GM18520 (cell line): ENCODE data around the gene VPS13D.
"Not testable (repeated sequence)": the region's sequence is repeated elsewhere in the genome, so short reads cannot be mapped to it uniquely, and the experiment has no call there.

Experiments
- ATAC-seq: cut with Tn5 transposase; IDR thresholded peaks from one replicate; pipeline ENCODE4 v1.9.1; 2021; ENCODE audit not compliant: unreplicated experiment

VPS13D gene

GRCh38 chr1:12530462-12531178 is 300.8 kb downstream of the VPS13D start:
- ATAC-seq, result no peak

GRCh38 chr1:12531179-12531499 is 301.3 kb downstream of the VPS13D start:
- ATAC-seq, result no peak

GRCh38 chr1:12532405-12533315 is 302.8 kb downstream of the VPS13D start:
- no peak for ATAC-seq

GRCh38 chr1:12536023-12536639 is 306.3 kb downstream of the VPS13D start:
- ATAC-seq, result no peak

GRCh38 chr1:12537294-12537693 is 307.5 kb downstream of the VPS13D start:
- ATAC-seq, result no peak

GRCh38 chr1:12537906-12538461 is 308.2 kb downstream of the VPS13D start:
- no peak for ATAC-seq

GRCh38 chr1:12538536-12538935 is 308.7 kb downstream of the VPS13D start:
- ATAC-seq, result not testable (repeated sequence)

GRCh38 chr1:12539320-12539704 is 309.5 kb downstream of the VPS13D start:
- ATAC-seq, result no peak

GRCh38 chr1:12539705-12540579 is 310.1 kb downstream of the VPS13D start:
- ATAC-seq, result no peak

- no peak for ATAC-seq
Observed at GRCh38 chr1:12540580-12541273, 310.9 kb downstream of the VPS13D start.

- no peak for ATAC-seq
Observed at GRCh38 chr1:12541274-12542137, 311.7 kb downstream of the VPS13D start.

GRCh38 chr1:12542138-12542465 is 312.3 kb downstream of the VPS13D start:
- ATAC-seq, result no peak

GRCh38 chr1:12542616-12543592 is 313.1 kb downstream of the VPS13D start:
- no peak for ATAC-seq

- no peak for ATAC-seq
Observed at GRCh38 chr1:12543740-12544154, 313.9 kb downstream of the VPS13D start.

- no peak for ATAC-seq
Observed at GRCh38 chr1:12544357-12544756, 314.5 kb downstream of the VPS13D start.

GRCh38 chr1:12544992-12545391 is 315.2 kb downstream of the VPS13D start:
- no peak for ATAC-seq

- no peak for ATAC-seq
Observed at GRCh38 chr1:12546771-12547585, 317.1 kb downstream of the VPS13D start.
